Measurements from ENCODE around the gene ARL15.

Gene ARL15

DNA sequence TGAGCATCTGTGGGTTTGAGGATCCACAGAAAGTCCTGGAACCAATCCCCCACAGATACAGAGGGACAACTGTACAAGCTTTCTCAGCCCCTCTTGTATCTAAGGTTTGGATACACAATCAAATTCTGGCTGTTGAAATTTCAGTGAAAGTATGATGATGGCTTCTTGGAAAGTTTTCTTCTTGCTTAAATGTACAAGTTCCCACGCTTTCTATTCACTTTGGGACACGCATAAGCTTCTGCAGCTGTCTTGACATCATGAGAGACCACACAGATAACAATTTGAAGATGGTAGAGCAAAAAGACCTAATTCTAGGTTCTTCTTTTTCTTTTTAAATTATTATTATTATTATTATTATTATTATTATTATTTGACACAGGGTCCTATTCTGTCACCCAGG lies 31.6 kb upstream of the ARL15 start:
- H3K4me3 ChIP-seq (replicated peaks; ENCODE audit: low read depth, low read length), result no peak overlapping the region
- DNase-seq (ENCODE audit: low read depth), result no peak
- TF ChIP-seq, protein P1, sequence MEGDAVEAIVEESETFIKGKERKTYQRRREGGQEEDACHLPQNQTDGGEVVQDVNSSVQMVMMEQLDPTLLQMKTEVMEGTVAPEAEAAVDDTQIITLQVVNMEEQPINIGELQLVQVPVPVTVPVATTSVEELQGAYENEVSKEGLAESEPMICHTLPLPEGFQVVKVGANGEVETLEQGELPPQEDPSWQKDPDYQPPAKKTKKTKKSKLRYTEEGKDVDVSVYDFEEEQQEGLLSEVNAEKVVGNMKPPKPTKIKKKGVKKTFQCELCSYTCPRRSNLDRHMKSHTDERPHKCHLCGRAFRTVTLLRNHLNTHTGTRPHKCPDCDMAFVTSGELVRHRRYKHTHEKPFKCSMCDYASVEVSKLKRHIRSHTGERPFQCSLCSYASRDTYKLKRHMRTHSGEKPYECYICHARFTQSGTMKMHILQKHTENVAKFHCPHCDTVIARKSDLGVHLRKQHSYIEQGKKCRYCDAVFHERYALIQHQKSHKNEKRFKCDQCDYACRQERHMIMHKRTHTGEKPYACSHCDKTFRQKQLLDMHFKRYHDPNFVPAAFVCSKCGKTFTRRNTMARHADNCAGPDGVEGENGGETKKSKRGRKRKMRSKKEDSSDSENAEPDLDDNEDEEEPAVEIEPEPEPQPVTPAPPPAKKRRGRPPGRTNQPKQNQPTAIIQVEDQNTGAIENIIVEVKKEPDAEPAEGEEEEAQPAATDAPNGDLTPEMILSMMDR (IDR thresholded peaks at IDR 0.05; ENCODE audit: low read length, missing control alignments), result no peak

DNA sequence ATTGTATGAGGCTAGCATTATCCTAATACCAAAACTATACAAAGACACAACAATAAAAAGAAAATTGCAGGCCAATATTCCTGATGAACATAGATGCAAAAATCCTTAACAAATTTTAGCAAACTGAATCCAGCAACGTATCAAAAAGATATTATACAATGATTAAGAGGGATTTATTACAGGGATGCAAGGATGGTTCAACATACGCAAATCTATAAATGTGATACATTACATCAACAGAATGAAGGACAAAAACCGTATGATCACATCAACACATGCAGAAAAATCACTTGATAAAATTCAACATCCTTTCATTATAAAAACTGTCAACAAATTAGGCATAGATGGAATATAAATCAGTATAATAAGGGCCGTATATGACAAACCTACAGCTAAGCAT lies 27.1 kb upstream of the ARL15 start:
- TF ChIP-seq, protein P1 (IDR thresholded peaks at IDR 0.05; ENCODE audit: low read length, missing control alignments), result no peak
- DNase-seq (ENCODE audit: low read depth), result no peak
- no peak overlapping the region for H3K4me3 ChIP-seq (replicated peaks; ENCODE audit: low read depth, low read length)

DNA sequence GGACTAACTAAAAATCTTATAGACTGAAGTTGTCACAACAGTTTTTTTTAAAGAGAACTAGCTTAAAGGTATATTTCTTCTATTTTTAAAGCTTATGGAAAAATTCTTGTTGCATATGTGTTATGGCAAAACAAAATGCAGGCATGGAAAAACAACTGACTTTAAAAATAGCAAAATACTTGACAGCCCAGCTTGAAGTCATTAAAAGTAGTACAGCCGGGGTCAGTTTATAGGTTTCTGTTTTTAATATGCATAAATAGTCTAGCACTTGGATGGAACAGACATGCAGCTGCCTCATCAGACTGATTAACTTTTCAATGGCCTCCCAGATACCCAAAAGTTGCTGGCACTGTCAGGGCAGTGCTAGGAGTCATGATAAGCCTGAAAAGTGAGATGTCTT lies 22.3 kb upstream of the ARL15 start:
- DNase-seq (ENCODE audit: low read depth), result no peak
- TF ChIP-seq, protein P1 (IDR thresholded peaks at IDR 0.05; ENCODE audit: low read length, missing control alignments), result no peak
- no peak overlapping the region for H3K4me3 ChIP-seq (replicated peaks; ENCODE audit: low read depth, low read length)

DNA sequence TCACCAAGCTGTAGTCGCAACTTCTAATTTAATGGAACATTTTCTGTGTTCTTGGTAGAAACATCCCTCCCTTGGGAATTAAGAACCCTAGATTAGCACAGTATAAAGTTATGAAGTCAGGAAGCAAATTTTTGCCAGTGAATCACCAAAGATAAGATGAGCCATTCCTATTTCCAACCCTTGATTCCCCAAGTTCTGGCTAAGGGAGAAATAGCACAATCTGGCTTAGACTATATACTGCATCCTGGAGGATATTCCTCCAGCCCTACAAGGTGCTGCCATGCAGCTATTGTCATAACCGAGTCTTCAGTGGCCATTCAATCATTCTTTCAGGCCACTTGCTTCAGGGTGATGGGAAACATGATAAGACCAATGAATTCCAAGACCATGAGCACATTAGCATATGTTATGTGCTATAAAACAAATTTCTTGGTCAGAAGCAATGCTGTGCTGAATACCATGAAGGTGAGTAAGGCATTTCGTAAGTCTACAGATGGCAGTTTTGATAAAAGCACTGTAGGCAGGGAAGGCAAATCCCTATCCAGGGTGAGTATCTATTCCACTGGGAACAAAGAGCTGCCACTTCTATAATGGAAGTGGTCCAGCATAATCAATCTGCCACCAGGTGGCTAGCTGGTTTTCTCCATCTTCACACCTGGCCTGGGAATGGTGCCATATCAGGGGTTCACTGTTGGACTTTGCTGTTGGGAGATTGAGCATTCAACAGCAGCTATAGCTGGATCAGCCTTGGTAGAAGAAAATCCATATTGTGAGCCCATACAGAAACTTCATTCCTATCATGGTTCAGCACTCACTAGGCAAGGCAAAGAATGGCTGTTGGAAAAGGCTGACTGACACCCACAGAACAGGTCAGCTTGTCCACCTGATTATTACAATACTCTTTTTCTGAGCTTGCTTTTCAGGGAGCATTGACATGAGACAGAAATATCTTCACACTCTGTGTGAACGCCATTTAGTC lies 19.6 kb upstream of the ARL15 start:
- TF ChIP-seq, protein P1 (IDR thresholded peaks at IDR 0.05; ENCODE audit: low read length, missing control alignments), result no peak
- peak; percentile 74 for DNase-seq (ENCODE audit: low read depth)
- H3K4me3 ChIP-seq (replicated peaks; ENCODE audit: low read depth, low read length), result no peak overlapping the region

DNA sequence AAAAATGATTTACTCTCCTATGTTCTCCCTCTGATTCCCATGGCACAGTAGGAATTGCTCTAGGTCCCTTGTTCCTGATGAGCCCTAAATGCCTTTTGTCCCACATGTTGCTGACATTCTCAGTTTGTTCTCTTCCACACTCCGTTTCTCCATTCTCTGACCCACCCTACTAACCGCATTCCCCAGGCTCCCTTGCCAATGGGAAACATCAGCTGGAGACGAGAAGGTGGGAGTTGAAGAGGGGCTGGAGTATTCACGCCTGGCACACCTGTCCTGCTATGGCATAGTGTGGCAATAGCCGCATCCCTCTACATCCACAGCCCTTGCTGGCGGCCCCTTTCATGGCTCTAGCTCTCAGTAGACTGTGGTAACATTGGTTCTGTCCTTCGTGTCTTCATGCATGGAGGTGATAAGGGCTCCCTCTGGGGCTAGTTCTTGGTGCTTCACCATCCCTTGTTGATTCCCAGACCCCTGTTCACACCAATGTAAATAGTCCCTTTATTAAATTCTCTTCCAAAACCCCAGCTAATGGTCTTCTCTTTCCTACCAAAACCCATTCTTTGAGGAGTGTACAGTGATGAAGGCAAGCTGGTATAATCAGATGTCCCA lies 16.4 kb upstream of the ARL15 start:
- TF ChIP-seq, protein P1 (IDR thresholded peaks at IDR 0.05; ENCODE audit: low read length, missing control alignments), result no peak
- DNase-seq (ENCODE audit: low read depth), result no peak
- no peak overlapping the region for H3K4me3 ChIP-seq (replicated peaks; ENCODE audit: low read depth, low read length)

DNA sequence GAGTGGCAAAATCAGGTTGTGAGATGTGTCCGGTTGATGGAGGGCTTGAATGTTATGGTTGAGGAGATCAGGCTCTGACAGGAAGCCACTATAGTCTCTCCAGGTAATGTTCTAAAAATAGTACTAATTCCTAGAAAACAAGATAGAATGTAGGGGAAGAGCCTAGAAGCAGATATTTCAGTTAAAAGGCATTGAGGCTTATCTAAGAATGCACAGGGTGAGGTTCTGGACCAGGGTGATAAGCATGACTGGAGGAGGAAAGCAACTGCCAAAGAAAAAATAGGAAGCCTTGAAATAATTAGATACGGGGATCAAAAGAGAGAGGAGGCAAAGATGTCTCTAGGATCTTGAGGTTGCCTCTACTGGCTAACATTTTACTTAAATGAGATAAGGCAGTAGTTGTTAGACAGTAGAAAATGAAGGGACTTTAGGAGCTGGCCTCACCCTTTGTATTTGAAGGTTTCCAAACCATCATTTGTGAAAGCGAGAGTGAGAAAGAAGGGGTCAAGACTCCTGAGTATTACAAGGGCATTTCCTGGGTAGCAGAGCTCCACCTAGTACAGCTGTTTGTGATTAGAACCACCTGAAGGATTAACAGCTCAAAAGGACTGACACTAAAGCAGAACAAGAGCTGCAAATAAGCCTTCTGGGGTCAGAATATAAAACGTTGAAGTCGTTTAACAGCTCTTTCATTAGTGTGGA lies 15.4 kb upstream of the ARL15 start:
- no peak overlapping the region for H3K4me3 ChIP-seq (replicated peaks; ENCODE audit: low read depth, low read length)
- TF ChIP-seq, protein P1 (IDR thresholded peaks at IDR 0.05; ENCODE audit: low read length, missing control alignments), result no peak
- DNase-seq (ENCODE audit: low read depth), result no peak

All from fibroblast of pulmonary artery (primary cell).